Spinal cord (tissue), 10 donors: Measurements from ENCODE around the gene UNC13B. TPM values are rescaled to one million over a fixed set of nuclear protein-coding genes. Genes with fewer than 3 reads are reported as not detected.
"Not testable (repeated sequence)": the region's sequence is repeated elsewhere in the genome, so short reads cannot be mapped to it uniquely, and the experiment has no call there.

Experiments used
- DNase-seq, 6 donors: peaks; one replicate each; pipeline versions ENCODE4 v3.0.0 to v3.0.0-alpha.2; 2013 to 2015; ENCODE audit warnings: low spot score in 6 of 6, low read depth in 4 of 6
- H3K27ac ChIP-seq: one replicate; pipeline ENCODE4 v1.5.1; 2013; ENCODE audit warnings: low read depth, low read length, control low read depth
- H3K27me3 ChIP-seq: one replicate; pipeline ENCODE4 v1.6.1; 2013; ENCODE audit warnings: low read length; ENCODE audit not compliant: control insufficient read depth, insufficient read depth
- H3K36me3 ChIP-seq: one replicate; pipeline ENCODE4 v1.6.1; 2013; ENCODE audit warnings: low read length; ENCODE audit not compliant: control insufficient read depth, insufficient read depth
- H3K4me1 ChIP-seq: one replicate; pipeline ENCODE4 v1.6.1; 2013; ENCODE audit warnings: low read length; ENCODE audit not compliant: control insufficient read depth, insufficient read depth
- H3K4me3 ChIP-seq: one replicate; pipeline ENCODE4 v1.5.1; 2013; ENCODE audit warnings: low read depth, low read length, control low read depth
- H3K9me3 ChIP-seq: one replicate; pipeline ENCODE4 v1.6.1; 2013; ENCODE audit warnings: low read length; ENCODE audit not compliant: control insufficient read depth, insufficient read depth
- WGBS: methylation state at CpG from one replicate; pipeline ENCODE4 v1.1.5; 2013; ENCODE audit warnings: missing lambda C conversion rate; ENCODE audit not compliant: insufficient coverage; 5-methylcytosine and 5-hydroxymethylcytosine counted together
- polyA plus RNA-seq, 2 donors: library from polyadenylated mRNA; unstranded; fragments of 120-200 nt; gene quantifications; one replicate each; pipeline ENCODE4 v1.2.1, GENCODE V29; 2013; ENCODE audit not compliant: insufficient read length in 2 of 2
- total RNA-seq, 2 donors: library from RNA; depleted of rRNA in 1 of 2; stranded (reverse); fragments of 120-200 nt in 1 of 2; fragments of >200 nt in 1 of 2; gene quantifications; one replicate each; pipeline versions ENCODE4 v1.2.3 to v1.2.4, GENCODE V29; 2013 to 2014
- donor health status: healthy.

UNC13B gene
- total and polyA plus RNA-seq, 4 donors = 20.2 to 37.9 (median 24.9) TPM

DNA sequence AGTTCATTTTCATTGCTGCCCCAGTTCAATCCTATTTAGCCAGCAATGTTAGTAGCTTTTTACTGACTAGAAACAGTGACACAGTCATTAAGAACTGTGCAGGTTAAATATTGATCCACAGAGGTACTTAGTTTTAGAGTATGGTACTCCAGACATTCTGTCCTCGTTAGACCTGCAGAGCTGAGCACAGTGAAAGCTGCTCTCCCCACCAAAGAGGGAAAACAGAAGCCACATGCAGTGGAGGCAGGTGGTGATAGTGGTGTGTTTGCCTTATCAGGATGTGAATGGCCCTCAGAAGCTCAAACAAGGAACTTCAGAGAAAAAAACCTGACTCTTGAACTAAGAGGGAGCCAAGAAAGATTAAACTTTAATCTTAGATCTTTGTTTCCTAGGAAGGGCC is 75.5 kb downstream of the UNC13B start:
- DNase-seq = no peak
- no peaks in the 10 kb centered on the region for H3K9me3 ChIP-seq
- H3K27me3 ChIP-seq = no peaks in the 10 kb centered on the region
- H3K4me3 ChIP-seq = no peak overlapping the region
- no peak overlapping the region for H3K27ac ChIP-seq
- no peaks in the 10 kb centered on the region for H3K4me1 ChIP-seq
- no CpG with 5 or more reads among the region's 1 CpG for WGBS
- H3K36me3 ChIP-seq = no peaks in the 10 kb centered on the region

DNA sequence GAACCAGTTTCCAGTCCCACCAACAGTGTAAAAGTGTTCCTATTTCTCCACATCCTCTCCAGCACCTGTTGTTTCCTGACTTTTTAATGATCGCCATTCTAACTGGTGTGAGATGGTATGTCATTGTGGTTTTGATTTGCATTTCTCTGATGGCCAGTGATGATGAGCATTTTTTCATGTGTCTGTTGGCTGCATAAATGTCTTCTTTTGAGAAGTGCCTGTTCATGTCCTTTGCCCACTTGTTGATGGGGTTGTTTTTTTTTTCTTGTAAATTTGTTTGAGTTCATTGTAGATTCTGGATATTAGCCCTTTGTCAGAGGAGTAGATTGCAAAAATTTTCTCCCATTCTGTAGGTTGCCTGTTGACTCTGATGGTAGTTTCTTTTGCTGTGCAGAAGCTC is 84.1 kb downstream of the UNC13B start:
- WGBS = no CpG with 5 or more reads among the region's 1 CpG
- not testable (repeated sequence) for H3K4me3 ChIP-seq, H3K27ac ChIP-seq, DNase-seq, H3K27me3 ChIP-seq, H3K36me3 ChIP-seq, H3K4me1 ChIP-seq, H3K9me3 ChIP-seq

DNA sequence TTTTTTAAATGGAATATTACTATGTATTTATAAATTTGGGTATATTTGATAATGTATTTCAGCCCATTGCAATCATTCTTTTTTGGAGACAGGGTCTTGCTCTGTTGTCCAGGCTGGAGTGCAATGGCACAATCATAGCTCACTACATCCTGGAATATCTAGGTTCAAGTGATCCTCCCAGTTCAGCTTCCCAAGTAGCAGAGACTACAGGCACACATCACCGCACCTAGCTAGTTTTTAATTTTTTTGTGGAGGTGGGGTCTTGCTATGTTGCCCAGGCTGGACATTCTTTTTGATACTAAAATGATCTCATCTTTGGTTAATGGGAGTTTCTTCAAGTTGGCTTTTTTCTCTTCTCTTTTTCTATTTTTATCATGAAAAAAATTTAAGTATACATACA is 91.3 kb downstream of the UNC13B start:
- DNase-seq = no peak
- no peaks in the 10 kb centered on the region for H3K9me3 ChIP-seq
- no CpG with 5 or more reads among the region's 1 CpG for WGBS
- H3K27ac ChIP-seq = no peak overlapping the region
- no peaks in the 10 kb centered on the region for H3K4me1 ChIP-seq
- H3K4me3 ChIP-seq = no peak overlapping the region
- H3K27me3 ChIP-seq = no peaks in the 10 kb centered on the region
- no peaks in the 10 kb centered on the region for H3K36me3 ChIP-seq

DNA sequence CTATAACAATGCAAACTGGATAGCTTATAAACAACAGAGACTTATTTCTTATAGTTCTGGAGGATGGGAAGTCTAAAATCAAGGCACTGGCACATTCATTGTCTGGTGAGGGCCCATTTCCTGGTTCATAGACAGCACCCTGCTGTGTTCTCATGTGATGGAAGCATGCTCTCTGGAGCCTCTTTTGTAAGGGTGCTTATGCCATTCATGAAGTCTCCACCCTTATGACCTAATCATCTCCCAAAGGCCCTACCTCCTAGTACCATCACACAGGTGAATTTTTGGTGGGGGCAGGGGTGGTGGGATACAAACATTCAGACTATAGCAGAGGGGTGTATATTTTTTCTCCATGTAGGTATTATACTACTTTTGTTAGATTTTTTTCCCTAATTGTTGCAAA is 92.4 kb downstream of the UNC13B start:
- H3K36me3 ChIP-seq = no peaks in the 10 kb centered on the region
- H3K27ac ChIP-seq = no peak overlapping the region
- no peaks in the 10 kb centered on the region for H3K4me1 ChIP-seq
- no peak for DNase-seq
- no peak overlapping the region for H3K4me3 ChIP-seq
- H3K27me3 ChIP-seq = no peaks in the 10 kb centered on the region
- no peaks in the 10 kb centered on the region for H3K9me3 ChIP-seq

DNA sequence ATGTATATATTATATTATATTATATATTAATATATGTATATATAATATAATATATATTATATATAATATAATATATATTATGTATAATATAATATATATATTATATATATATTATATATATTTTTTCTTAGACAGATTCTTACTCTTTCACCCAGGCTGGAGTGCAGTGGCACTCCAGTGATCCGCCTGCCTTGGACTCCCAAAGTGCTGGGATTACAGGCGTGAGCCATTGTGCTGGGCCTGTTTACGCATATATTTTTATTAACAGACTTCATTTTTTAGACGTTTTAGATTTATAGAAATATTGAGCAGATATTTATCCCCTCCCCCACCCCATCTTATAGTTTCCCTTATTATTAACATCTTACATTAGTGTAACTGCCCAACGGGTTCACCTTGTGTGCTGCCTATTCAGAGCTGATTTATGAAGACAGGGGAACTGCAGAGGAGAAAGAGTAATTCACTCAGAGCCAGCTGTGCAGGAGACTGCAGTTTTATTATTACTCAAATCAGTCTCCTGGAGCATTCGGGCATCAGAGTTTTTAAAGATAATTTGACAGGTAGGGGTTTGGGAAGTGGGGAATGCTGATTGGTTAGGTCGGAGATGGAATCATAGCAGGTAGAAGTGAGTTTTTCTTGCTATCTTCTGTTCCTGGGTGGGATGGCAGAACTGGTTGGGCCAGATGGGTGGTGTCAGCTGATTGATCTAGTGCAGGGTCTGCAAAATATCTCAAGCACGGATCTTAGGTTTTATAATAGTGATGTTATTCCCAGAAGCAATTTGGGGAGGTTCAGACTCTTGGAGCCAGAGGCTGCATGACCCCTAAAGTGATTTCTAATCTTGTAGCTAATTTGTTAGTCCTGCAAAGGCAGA is 93.4 kb downstream of the UNC13B start:
- WGBS = 35% methylated on average over 2 of the region's 8 CpGs
- peak in 1 of 6 donors; percentile 76 for DNase-seq
- H3K27ac ChIP-seq = no peak overlapping the region

DNA sequence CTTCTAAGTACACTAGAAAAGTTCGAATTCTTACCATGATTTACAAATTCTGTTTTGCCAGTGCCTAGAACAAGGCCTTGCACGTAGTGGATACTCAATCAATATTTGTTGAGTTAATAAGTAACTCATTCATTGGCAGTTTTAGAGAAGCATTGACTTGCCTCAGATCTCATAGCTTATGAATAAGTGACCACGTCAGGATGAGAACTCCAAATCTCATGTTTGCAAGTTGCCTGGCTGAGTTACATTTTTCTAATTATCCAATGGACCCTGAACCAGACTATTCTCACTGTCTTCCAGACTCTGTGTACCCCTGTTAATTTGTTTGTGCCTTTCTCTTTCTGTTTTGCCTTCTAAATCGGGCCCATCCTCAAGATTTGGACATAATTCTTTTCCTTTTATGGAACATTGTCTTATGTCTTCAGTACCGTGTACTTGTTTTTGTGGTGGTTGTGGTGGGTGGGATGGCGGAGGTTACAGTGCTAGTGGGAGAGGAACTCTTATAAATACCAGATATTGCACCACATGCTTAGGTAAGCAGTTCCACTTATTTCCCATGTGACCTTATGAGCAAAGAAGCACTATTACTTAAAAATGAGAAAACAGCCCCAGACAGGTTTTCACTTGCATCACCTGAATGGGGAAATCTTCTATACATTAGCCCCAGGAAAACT is 96.3 kb downstream of the UNC13B start:
- Histone ChIP-seq H3K4me1 (no peaks in the 10 kb centered on the region), H3K4me3 (no peak overlapping the region), H3K36me3 (no peaks in the 10 kb centered on the region), H3K27ac (no peak overlapping the region), H3K9me3 (no peaks in the 10 kb centered on the region), H3K27me3 (no peaks in the 10 kb centered on the region)
- WGBS = 78% methylated on average over 1 of the region's 6 CpGs
- no peak for DNase-seq

More for the DNA sequence above, 93.4 kb downstream of the UNC13B start:
- Histone ChIP-seq H3K9me3 (no peaks in the 10 kb centered on the region), H3K27me3 (no peaks in the 10 kb centered on the region), H3K4me3 (no peak overlapping the region), H3K36me3 (no peaks in the 10 kb centered on the region), H3K4me1 (no peaks in the 10 kb centered on the region)

DNA sequence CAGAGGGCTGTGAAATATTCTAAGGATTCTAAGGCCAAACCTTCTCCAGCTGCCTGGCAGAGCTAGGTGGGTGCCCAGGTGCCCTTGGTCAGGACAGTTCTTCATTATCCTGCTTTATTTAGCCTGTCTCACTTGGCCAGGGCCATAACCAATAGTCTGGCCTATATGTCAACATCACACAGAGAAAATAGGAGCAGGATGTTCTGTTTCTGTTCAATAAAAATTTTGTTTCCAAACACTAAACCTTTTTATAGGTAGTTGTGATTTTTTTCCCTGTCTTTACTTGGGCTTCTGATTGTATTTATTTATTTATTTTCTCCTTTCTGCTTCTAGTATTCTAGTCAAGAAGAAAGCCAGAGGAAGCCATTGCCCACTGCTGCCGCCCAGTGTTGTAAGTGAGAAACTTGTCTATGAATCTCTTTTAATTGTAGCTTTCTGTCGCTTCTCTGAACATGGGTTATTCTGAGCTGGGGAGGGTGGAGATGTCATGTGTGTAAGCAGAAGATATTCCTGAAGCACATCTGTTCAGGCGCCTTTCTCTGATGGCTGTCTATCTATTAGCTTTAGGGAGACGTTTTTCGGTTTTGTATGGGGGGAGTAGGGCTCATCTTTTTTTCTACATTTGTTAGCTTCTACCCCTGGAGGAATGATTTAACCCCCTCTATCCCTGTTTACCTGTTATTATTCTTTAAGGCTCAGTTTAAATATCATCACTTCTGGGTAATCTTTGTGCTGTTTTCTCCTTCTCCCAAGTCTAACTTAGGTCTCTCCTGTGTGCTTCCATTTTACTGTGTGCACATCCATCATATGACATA is 97.1 kb downstream of the UNC13B start:
- 6% methylated on average over 2 of the region's 5 CpGs for WGBS
- no peak overlapping the region for H3K4me3 ChIP-seq
- peak; percentile 44 to 96 (median 73) for DNase-seq

DNA sequence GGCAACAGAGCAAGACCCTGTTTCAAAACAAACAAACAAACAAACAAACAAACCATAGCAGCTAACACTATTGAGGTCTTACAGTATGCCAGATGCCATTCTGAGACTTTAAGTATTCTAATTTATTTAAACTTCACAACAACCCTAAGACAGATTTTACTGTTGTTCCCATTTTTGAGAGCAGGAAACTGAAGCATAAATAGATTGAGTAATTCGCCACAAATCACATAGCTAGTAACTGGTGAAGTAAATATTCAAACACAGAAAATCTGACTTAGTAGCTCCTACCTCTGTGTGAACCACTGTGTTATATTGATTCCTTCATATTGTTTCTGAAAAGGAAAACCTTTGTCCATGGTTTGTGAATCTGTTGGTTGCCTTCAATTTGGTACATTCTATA is 98.4 kb downstream of the UNC13B start:
- H3K9me3 ChIP-seq = no peaks in the 10 kb centered on the region
- H3K27me3 ChIP-seq = no peaks in the 10 kb centered on the region
- H3K27ac ChIP-seq = no peak overlapping the region
- H3K36me3 ChIP-seq = no peaks in the 10 kb centered on the region
- no peak for DNase-seq
- no peaks in the 10 kb centered on the region for H3K4me1 ChIP-seq
- no CpG with 5 or more reads among the region's 1 CpG for WGBS
- H3K4me3 ChIP-seq = no peak overlapping the region

More for the DNA sequence above, 97.1 kb downstream of the UNC13B start:
- no peaks in the 10 kb centered on the region for H3K9me3 ChIP-seq
- no peaks in the 10 kb centered on the region for H3K27me3 ChIP-seq
- H3K36me3 ChIP-seq = no peaks in the 10 kb centered on the region
- no peaks in the 10 kb centered on the region for H3K4me1 ChIP-seq
- H3K27ac ChIP-seq = no peak overlapping the region

DNA sequence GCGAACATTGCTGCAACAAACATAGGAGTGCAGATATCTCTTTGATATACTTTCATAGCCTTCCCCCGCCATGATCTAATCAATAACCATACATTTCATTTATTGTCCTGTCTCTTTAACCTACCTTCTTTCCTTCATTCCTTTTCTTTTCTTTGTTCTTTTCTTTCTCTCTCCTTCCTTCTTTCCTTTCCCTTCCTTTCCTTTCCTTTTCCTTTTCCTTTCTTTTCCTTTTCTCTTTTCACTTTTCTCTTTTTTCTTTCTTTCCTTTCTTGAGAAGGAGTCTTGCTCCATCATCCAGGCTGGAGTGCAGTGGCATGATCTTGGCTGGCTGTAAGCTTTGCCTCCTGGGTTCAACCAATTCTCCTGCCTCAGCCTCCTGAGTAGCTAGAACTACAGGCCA is 100.3 kb downstream of the UNC13B start:
- WGBS = 96% methylated on average over 2 of the region's 2 CpGs
- Histone ChIP-seq H3K36me3 (no peaks in the 10 kb centered on the region), H3K4me1 (no peaks in the 10 kb centered on the region), H3K9me3 (no peaks in the 10 kb centered on the region), H3K27me3 (no peaks in the 10 kb centered on the region), H3K4me3 (no peak overlapping the region), H3K27ac (no peak overlapping the region)
- DNase-seq = no peak
